ELF-1 (cell line): ENCODE measurements around the gene CELA3B.
"Not testable (repeated sequence)": the region's sequence is repeated elsewhere in the genome, so short reads cannot be mapped to it uniquely, and the experiment has no call there.

ENCODE experiments used
- DNase-seq: peaks from one replicate; pipeline ENCODE4 v3.0.0-alpha.2; 2016; ENCODE audit warnings: low read depth, low spot score

The CELA3B gene

GRCh38 chr1:21942959-21943640 lies 33.7 kb upstream of the CELA3B start:
- not testable (repeated sequence) for DNase-seq

GRCh38 chr1:21944733-21945073 lies 32.1 kb upstream of the CELA3B start:
- no peak for DNase-seq

GRCh38 chr1:21946836-21947587 lies 29.8 kb upstream of the CELA3B start:
- no peak for DNase-seq

GRCh38 chr1:21950734-21951133 lies 26.1 kb upstream of the CELA3B start:
- no peak for DNase-seq

- no peak for DNase-seq
Observed at GRCh38 chr1:21951226-21951870, 25.5 kb upstream of the CELA3B start.

GRCh38 chr1:21952786-21953520 lies 23.9 kb upstream of the CELA3B start:
- DNase-seq, result no peak

GRCh38 chr1:21955058-21955457 lies 21.8 kb upstream of the CELA3B start:
- DNase-seq, result no peak

GRCh38 chr1:21955501-21956281 lies 21.1 kb upstream of the CELA3B start:
- DNase-seq, result peak; percentile 66

GRCh38 chr1:21956720-21957552 lies 19.9 kb upstream of the CELA3B start:
- no peak for DNase-seq

- no peak for DNase-seq
Observed at GRCh38 chr1:21961337-21961736, 15.5 kb upstream of the CELA3B start.

GRCh38 chr1:21961799-21962198 lies 15.0 kb upstream of the CELA3B start:
- no peak for DNase-seq

GRCh38 chr1:21963477-21964217 lies 13.2 kb upstream of the CELA3B start:
- DNase-seq, result peak; percentile 89

- no peak for DNase-seq
Observed at GRCh38 chr1:21966247-21967000, 10.4 kb upstream of the CELA3B start.

GRCh38 chr1:21967216-21967615 lies 9.6 kb upstream of the CELA3B start:
- not testable (repeated sequence) for DNase-seq

- DNase-seq, result not testable (repeated sequence)
Observed at GRCh38 chr1:21969066-21969465, 7.8 kb upstream of the CELA3B start.

GRCh38 chr1:21970523-21970922 lies 6.3 kb upstream of the CELA3B start:
- DNase-seq, result not testable (repeated sequence)

- DNase-seq, result not testable (repeated sequence)
Observed at GRCh38 chr1:21972973-21973441, 3.8 kb upstream of the CELA3B start.

GRCh38 chr1:21973948-21974347 lies 2.9 kb upstream of the CELA3B start:
- not testable (repeated sequence) for DNase-seq

GRCh38 chr1:21974699-21975098 lies 2.1 kb upstream of the CELA3B start:
- not testable (repeated sequence) for DNase-seq
